IMR-90 (cell line): Measurements from ENCODE around the gene NEK11. TPM values are rescaled to one million over a fixed set of nuclear protein-coding genes. Genes with fewer than 3 reads are reported as not detected.

Experiments
- ATAC-seq: fragments of 200-7000 bp; cut with Tn5 transposase; 2 replicates; pipeline ENCODE4 v1.9.1; 2020; ENCODE audit warnings: low read depth, mild to moderate bottlenecking, moderate library complexity
- BruUV-seq: library from RNA; stranded (reverse); fragments of 400-500 nt; replicated peaks from 2 replicates; lab custom pipeline; 2021; lab: Mats Ljungman, UMichigan
- CTCF ChIA-PET: fragments of 300-600 bp; formaldehyde crosslinking; extraction: SDS; loops from one replicate; lab custom pipeline; 2021; ENCODE audit warnings: antibody characterized with exemption; lab: Yijun Ruan, JAX
- POLR2A ChIA-PET: fragments of 300-600 bp; sonication (Branson Sonifier 250); formaldehyde crosslinking; loops from one replicate; lab custom pipeline; 2022; ENCODE audit warnings: antibody characterized with exemption; ENCODE audit not compliant: unreplicated experiment; lab: Charles Lee
- DNase-seq: peaks from one replicate; pipeline ENCODE4 v3.0.0; 2013
- H2AFZ ChIP-seq: replicated peaks from 2 replicates; pipeline ENCODE3; 2013; ENCODE audit warnings: low read length, mild to moderate bottlenecking; ENCODE audit not compliant: poor library complexity
- H2AK5ac ChIP-seq: 2 replicates; pipeline ENCODE4 v1.6.1; 2013; ENCODE audit warnings: low read depth, low read length, inconsistent platforms
- H2AK9ac ChIP-seq: replicated peaks from 2 replicates; pipeline ENCODE3; 2013; ENCODE audit warnings: mild to moderate bottlenecking, low read depth, low read length, moderate library complexity; ENCODE audit not compliant: poor library complexity
- H2BK120ac ChIP-seq: 2 replicates; pipeline ENCODE4 v1.6.1; 2013; ENCODE audit warnings: low read depth, low read length, inconsistent platforms
- H2BK15ac ChIP-seq: 3 replicates; pipeline ENCODE4 v1.6.1; 2013; ENCODE audit warnings: low read depth, low read length, inconsistent platforms
- H2BK20ac ChIP-seq: 2 replicates; pipeline ENCODE4 v1.6.1; 2013; ENCODE audit warnings: low read depth, mild to moderate bottlenecking, inconsistent platforms, low read length, moderate library complexity
- H2BK5ac ChIP-seq: 2 replicates; pipeline ENCODE4 v1.6.1; 2013; ENCODE audit warnings: mild to moderate bottlenecking, low read depth, low read length, inconsistent platforms; ENCODE audit not compliant: poor library complexity, severe bottlenecking
- H3K14ac ChIP-seq: replicated peaks from 2 replicates; pipeline ENCODE4 v1.6.1; 2013; ENCODE audit warnings: low read depth, low read length, inconsistent platforms
- H3K18ac ChIP-seq: 2 replicates; pipeline ENCODE4 v1.6.1; 2013; ENCODE audit warnings: low read depth, low read length, control low read depth
- H3K23ac ChIP-seq: 2 replicates; pipeline ENCODE4 v1.6.1; 2013; ENCODE audit warnings: low read depth, low read length, inconsistent platforms
- H3K27ac ChIP-seq: 2 replicates; pipeline ENCODE4 v1.5.1; 2013; ENCODE audit warnings: mild to moderate bottlenecking, control low read depth, low read length; ENCODE audit not compliant: insufficient read depth
- H3K27me3 ChIP-seq: 2 replicates; pipeline ENCODE4 v1.6.1; 2013; ENCODE audit warnings: low read length; ENCODE audit not compliant: control insufficient read depth, insufficient read depth
- H3K36me3 ChIP-seq: 2 replicates; pipeline ENCODE4 v1.6.1; 2013; ENCODE audit warnings: low read length, mixed read lengths; ENCODE audit not compliant: control insufficient read depth, insufficient read depth
- H3K4ac ChIP-seq: 2 replicates; pipeline ENCODE4 v1.6.1; 2013; ENCODE audit warnings: low read depth, low read length, inconsistent platforms
- H3K4me1 ChIP-seq: 2 replicates; pipeline ENCODE4 v1.6.1; 2013; ENCODE audit warnings: low read length, mixed read lengths; ENCODE audit not compliant: control insufficient read depth, insufficient read depth
- H3K4me2 ChIP-seq: 2 replicates; pipeline ENCODE4 v1.6.1; 2013; ENCODE audit warnings: low read depth, mild to moderate bottlenecking, control low read depth, low read length, moderate library complexity
- H3K4me3 ChIP-seq: 2 replicates; pipeline ENCODE4 v1.5.1; 2013; ENCODE audit warnings: low read depth, mild to moderate bottlenecking, control low read depth, low read length, moderate library complexity; ENCODE audit not compliant: insufficient read depth
- H3K56ac ChIP-seq: 2 replicates; pipeline ENCODE4 v1.6.1; 2013; ENCODE audit warnings: low read length, inconsistent platforms; ENCODE audit not compliant: insufficient read depth; ENCODE audit errors: extremely low read depth
- H3K79me1 ChIP-seq, 2 experiments: 2 replicates each; pipeline ENCODE4 v1.6.1; 2013; ENCODE audit warnings: low read length in 2 of 2, inconsistent platforms in 1 of 2, low read depth in 1 of 2
- H3K9ac ChIP-seq: 2 replicates; pipeline ENCODE4 v1.6.1; 2013; ENCODE audit warnings: low read depth, low read length, control low read depth
- H3K9me1 ChIP-seq: 2 replicates; pipeline ENCODE4 v1.6.1; 2013; ENCODE audit warnings: low read length, inconsistent platforms; ENCODE audit not compliant: insufficient read depth
- H3K9me3 ChIP-seq: 2 replicates; pipeline ENCODE4 v1.6.1; 2013; ENCODE audit warnings: low read length; ENCODE audit not compliant: control insufficient read depth, insufficient read depth
- H4K20me1 ChIP-seq: 2 replicates; pipeline ENCODE4 v1.6.1; 2013; ENCODE audit warnings: low read length, inconsistent platforms; ENCODE audit not compliant: insufficient read depth
- H4K5ac ChIP-seq: 2 replicates; pipeline ENCODE4 v1.6.1; 2013; ENCODE audit warnings: mild to moderate bottlenecking, low read depth, low read length, control low read depth
- H4K8ac ChIP-seq, 2 experiments: 2 replicates each; pipeline ENCODE4 v1.6.1; 2013; ENCODE audit warnings: low read depth in 2 of 2, low read length in 2 of 2, control low read depth in 1 of 2, inconsistent platforms in 1 of 2
- H4K91ac ChIP-seq: 2 replicates; pipeline ENCODE4 v1.6.1; 2013; ENCODE audit warnings: low read depth, low read length, inconsistent platforms; ENCODE audit not compliant: insufficient read depth
- CTCF ChIP-seq: conservative IDR thresholded peaks from 2 replicates; pipeline ENCODE4 v1.5.1; 2012; ENCODE audit warnings: mild to moderate bottlenecking, low read depth, low read length, improper control_type of control experiment
- FOS ChIP-seq: fragments of 150-350 bp; IDR thresholded peaks from 2 replicates; pipeline ENCODE4 v1.6.1; 2016; ENCODE audit warnings: low read depth, low read length
- MAFK ChIP-seq: IDR thresholded peaks from 2 replicates; pipeline ENCODE4 v1.6.1; 2012; ENCODE audit warnings: low read depth, low read length, improper control_type of control experiment
- MXI1 ChIP-seq: IDR thresholded peaks from 2 replicates; pipeline ENCODE4 v1.6.1; 2012; ENCODE audit warnings: low read depth, mild to moderate bottlenecking, low read length, moderate library complexity, borderline replicate concordance
- NFE2L2 ChIP-seq: fragments of 150-350 bp; IDR thresholded peaks from 2 replicates; pipeline ENCODE4 v1.6.1; 2016; ENCODE audit warnings: low read depth, mild to moderate bottlenecking, low read length
- POLR2A ChIP-seq: IDR thresholded peaks from 2 replicates; pipeline ENCODE4 v1.6.1; 2012; ENCODE audit warnings: mild to moderate bottlenecking, low read depth, low read length
- RCOR1 ChIP-seq: IDR thresholded peaks from 2 replicates; pipeline ENCODE4 v1.6.1; 2012; ENCODE audit warnings: mild to moderate bottlenecking, low read length, improper control_type of control experiment; ENCODE audit not compliant: insufficient replicate concordance
- USF2 ChIP-seq: fragments of 150-350 bp; IDR thresholded peaks from 2 replicates; pipeline ENCODE4 v1.6.1; 2017; ENCODE audit warnings: mild to moderate bottlenecking, antibody characterized with exemption, low read length, low read depth
- WGBS, 2 experiments: methylation state at CpG; one replicate each; pipeline versions ENCODE4 v1.1.5 to v1.1.7; 2013; ENCODE audit warnings: missing lambda C conversion rate in 2 of 2; ENCODE audit not compliant: insufficient read length in 1 of 2; ENCODE audit errors: extremely low coverage in 2 of 2; 5-methylcytosine and 5-hydroxymethylcytosine counted together
- dilution Hi-C: fragments of 300-500 bp; cut with HindIII; formaldehyde crosslinking; loops from one replicate; pipeline ENCODE4 v1.14.3; 2018; ENCODE audit warnings: low sequenced_read_pairs; ENCODE audit not compliant: unreplicated experiment
- in situ Hi-C: fragments of 300-500 bp; cut with MboI; formaldehyde crosslinking; loops from 3 replicates; pipeline ENCODE4 v1.14.3; 2019; ENCODE audit warnings: low sequenced_read_pairs, inconsistent platforms, mixed read lengths
- intact Hi-C: fragments of 100-400 bp; cut with micrococcal nuclease; formaldehyde crosslinking; loops from 2 replicates; pipeline ENCODE4 v1.10.0; 2022
- polyA plus RNA-seq, 3 experiments: library from polyadenylated mRNA; depleted of rRNA; stranded (reverse); fragments of >200 nt; gene quantifications; 2 replicates each; pipeline ENCODE4 v1.2.3, GENCODE V29; 2012; ENCODE audit warnings: low replicate concordance in 1 of 3
- total RNA-seq: library from RNA; depleted of rRNA; stranded (reverse); fragments of >200 nt; gene quantifications from 2 replicates; pipeline ENCODE4 v1.2.3, GENCODE V29; 2012

The NEK11 gene
- total and polyA plus RNA-seq, 2 of the 4 experiments (the other 2 are of a cell fraction), result 1.1 to 1.6 TPM

GRCh38 chr3:131216801-131217200, 190.1 kb downstream of the NEK11 start:
- TF ChIP-seq MXI1 (no peak), RCOR1 (no peak), USF2 (no peak), MAFK (no peak), FOS (peak; percentile 54; the same call in 1 of the 2 replicates), CTCF (no peak), NFE2L2 (no peak), POLR2A (no peak)
- WGBS, 2 experiments, result no CpG with 5 or more reads among the region's 6 CpGs
- Histone ChIP-seq H4K8ac (no peak overlapping the region), H2AK9ac (no peak overlapping the region), H2BK5ac (no peak overlapping the region), H2AK5ac (no peak overlapping the region), H3K18ac (no peak overlapping the region), H2BK20ac (no peak overlapping the region), H3K9me3 (no peaks in the 10 kb centered on the region), H3K27me3 (no peaks in the 10 kb centered on the region), H3K23ac (no peak overlapping the region), H2BK120ac (no peak overlapping the region), H3K27ac (no peak overlapping the region), H2BK15ac (no peak overlapping the region), H4K91ac (no peak overlapping the region), H3K9ac (no peak overlapping the region), H3K14ac (no peak overlapping the region), H4K20me1 (no peaks in the 10 kb centered on the region), H3K9me1 (no peaks in the 10 kb centered on the region), H2AFZ (no peak overlapping the region), H3K36me3 (no peaks in the 10 kb centered on the region), H4K5ac (no peak overlapping the region), H3K56ac (no peak overlapping the region), H3K4ac (no peak overlapping the region), H3K4me3 (no peak overlapping the region), H3K4me2 (no peak overlapping the region), H3K79me1 (no peaks in the 10 kb centered on the region), H3K4me1 (0 out of 2 replicates have a peak, but pooled peaks cover 2% of the 10 kb centered on the region)
- no TSS peak for BruUV-seq
- dilution Hi-C loops (no loop called here), intact Hi-C loops (no loop called here), in situ Hi-C loops (no loop called here)
- CTCF ChIA-PET, result no interaction called here
- ATAC-seq, result peak; percentile 92
- POLR2A ChIA-PET, result no interaction called here
- peak; percentile 50 for DNase-seq
